Right lobe of liver (tissue), 4 donors: Measurements from ENCODE around the gene RPL22.

Experiments
- CTCF ChIP-seq, 4 donors: fragments of 200-600 bp in 3 of 4; fragments of 450-650 bp in 1 of 4; IDR thresholded peaks; one replicate each; pipeline versions ENCODE4 v1.5.1 to v1.8.0; 2016 to 2022; ENCODE audit warnings: antibody characterized with exemption in 4 of 4, mild to moderate bottlenecking in 2 of 4
- POLR2A ChIP-seq: fragments of 450-650 bp; IDR thresholded peaks from one replicate; pipeline ENCODE4 v1.6.1; 2017; ENCODE audit warnings: antibody characterized with exemption, mild to moderate bottlenecking
- donor health status: DM: no; HTN: no; CAD: no.
- donor health status: DM: no; HTN: no; CAD: no.
- donor health status: DM: no; HTN: yes; CAD: no.

GRCh38 chr1:6224718-6225117 lies 25.3 kb upstream of the RPL22 start:
- TF ChIP-seq CTCF (IDR thresholded peaks at IDR 0.05) (no peak), POLR2A (no peak)
